Immature natural killer cell (primary cell): ENCODE results near the gene ABCB9. TPM values are rescaled to one million over a fixed set of nuclear protein-coding genes. Genes with fewer than 3 reads are reported as not detected.
"Not testable (repeated sequence)": the region's sequence is repeated elsewhere in the genome, so short reads cannot be mapped to it uniquely, and the experiment has no call there.

Source experiments
- DNase-seq, 3 donors: peaks; one replicate each; pipeline ENCODE4 v3.0.0; 2022; ENCODE audit warnings: mixed read lengths in 1 of 3
- H3K27ac Mint-ChIP-seq, 6 donors: one replicate each; pipeline ENCODE4 v1.8.0; 2020; ENCODE audit warnings: mixed read lengths in 6 of 6, mild to moderate bottlenecking in 5 of 6, inconsistent platforms in 4 of 6, moderate library complexity in 3 of 6
- H3K27me3 Mint-ChIP-seq, 3 donors: one replicate each; pipeline ENCODE4 v1.8.0; 2020 to 2021; ENCODE audit warnings: low read depth in 3 of 3, mild to moderate bottlenecking in 3 of 3, mixed read lengths in 3 of 3, moderate library complexity in 3 of 3, inconsistent platforms in 1 of 3
- H3K36me3 Mint-ChIP-seq, 3 donors: one replicate each; pipeline ENCODE4 v1.8.0; 2020; ENCODE audit warnings: mixed read lengths in 3 of 3, inconsistent platforms in 2 of 3, mild to moderate bottlenecking in 2 of 3
- H3K4me1 Mint-ChIP-seq, 2 donors: one replicate each; pipeline ENCODE4 v1.8.0; 2020; ENCODE audit warnings: inconsistent platforms in 2 of 2, mild to moderate bottlenecking in 2 of 2, mixed read lengths in 2 of 2, moderate library complexity in 1 of 2
- H3K4me3 Mint-ChIP-seq, 5 donors: one replicate each; pipeline ENCODE4 v1.8.0; 2020; ENCODE audit warnings: mild to moderate bottlenecking in 5 of 5, mixed read lengths in 5 of 5, inconsistent platforms in 3 of 5, moderate library complexity in 3 of 5
- H3K9me3 Mint-ChIP-seq, 6 donors: one replicate each; pipeline ENCODE4 v1.8.0; 2020; ENCODE audit warnings: mild to moderate bottlenecking in 6 of 6, mixed read lengths in 6 of 6, inconsistent platforms in 4 of 6, moderate library complexity in 3 of 6
- polyA plus RNA-seq, 3 donors: library from polyadenylated mRNA; unstranded; fragments of 300-500 nt; fragmentation: Illumina TruSeq; gene quantifications; one replicate each; pipeline ENCODE4 v1.2.3, GENCODE V29; 2021

Gene ABCB9
- polyA plus RNA-seq, 3 donors from 2014 or later, result 0.31 to 0.44 TPM; not detected in 1

GRCh38 chr12:122917507-122918121, 48.6 kb downstream of the ABCB9 start:
- Mint-ChIP-seq H3K4me3 (no peak overlapping the region), H3K27ac (no peak overlapping the region), H3K36me3 (no peaks in the 10 kb centered on the region), H3K27me3 (peaks cover 0 to 3% (median 2%) of the 10 kb centered on the region in 3 donors), H3K4me1 (no peaks in the 10 kb centered on the region), H3K9me3 (no peaks in the 10 kb centered on the region)
- no peak for DNase-seq

- Mint-ChIP-seq H3K4me1 (no peaks in the 10 kb centered on the region), H3K27me3 (peaks cover 0 to 6% (median 0%) of the 10 kb centered on the region in 3 donors), H3K27ac (peak overlapping the region in 1 of 6 donors; percentile 55), H3K4me3 (no peak overlapping the region), H3K36me3 (no peaks in the 10 kb centered on the region), H3K9me3 (no peaks in the 10 kb centered on the region)
- DNase-seq, result no peak
These were observed 56.6 kb downstream of the ABCB9 start for GRCh38 chr12:122909442-122910288.

GRCh38 chr12:122908915-122909314, 57.3 kb downstream of the ABCB9 start:
- Mint-ChIP-seq H3K27me3 (peaks cover 0 to 6% (median 0%) of the 10 kb centered on the region in 3 donors), H3K4me1 (peaks cover under 1 to 2% of the 10 kb centered on the region in 2 donors), H3K4me3 (no peak overlapping the region), H3K27ac (no peak overlapping the region), H3K9me3 (no peaks in the 10 kb centered on the region), H3K36me3 (no peaks in the 10 kb centered on the region)
- DNase-seq, result no peak

- not testable (repeated sequence) for H3K27me3 Mint-ChIP-seq, H3K4me3 Mint-ChIP-seq, H3K9me3 Mint-ChIP-seq, DNase-seq, H3K36me3 Mint-ChIP-seq
- peaks cover 31 to 34% of the 10 kb centered on the region in 2 donors for H3K4me1 Mint-ChIP-seq
- peak overlapping the region in 1 of 6 donors; percentile 56 for H3K27ac Mint-ChIP-seq
These were observed 61.0 kb downstream of the ABCB9 start for GRCh38 chr12:122905258-122905657.

GRCh38 chr12:122903693-122904034, 62.6 kb downstream of the ABCB9 start:
- H3K27me3 Mint-ChIP-seq, result peaks cover 4 to 9% (median 4%) of the 10 kb centered on the region in 3 donors
- no peak for DNase-seq
- H3K9me3 Mint-ChIP-seq, result no peaks in the 10 kb centered on the region
- no peaks in the 10 kb centered on the region for H3K36me3 Mint-ChIP-seq
- H3K4me3 Mint-ChIP-seq, result no peak overlapping the region
- H3K4me1 Mint-ChIP-seq, result peaks cover 47 to 50% of the 10 kb centered on the region in 2 donors
- peak overlapping the region in 4 of 6 donors; percentile 9 to 66 (median 42) for H3K27ac Mint-ChIP-seq

- H3K4me1 Mint-ChIP-seq, result peaks cover 53 to 56% of the 10 kb centered on the region in 2 donors
- H3K27me3 Mint-ChIP-seq, result peaks cover 4 to 12% (median 4%) of the 10 kb centered on the region in 3 donors
These were observed 63.2 kb downstream of the ABCB9 start for GRCh38 chr12:122902854-122903692.

GRCh38 chr12:122899887-122900286, 66.4 kb downstream of the ABCB9 start:
- Mint-ChIP-seq H3K27ac (peak overlapping the region; percentile 99 to 100 (median 100)), H3K4me1 (peaks cover 77 to 85% of the 10 kb centered on the region in 2 donors), H3K4me3 (peak overlapping the region; percentile 64 to 94 (median 86)), H3K36me3 (no peaks in the 10 kb centered on the region), H3K27me3 (peaks cover 21 to 41% (median 27%) of the 10 kb centered on the region in 3 donors), H3K9me3 (no peaks in the 10 kb centered on the region)
- DNase-seq, result peak in 1 of 3 donors; percentile 31

More at GRCh38 chr12:122902854-122903692, 63.2 kb downstream of the ABCB9 start:
- Mint-ChIP-seq H3K4me3 (peak overlapping the region in 2 of 5 donors; percentile 9 to 47), H3K9me3 (no peaks in the 10 kb centered on the region), H3K36me3 (no peaks in the 10 kb centered on the region), H3K27ac (peak overlapping the region; percentile 9 to 81 (median 65))
- no peak for DNase-seq

- H3K27me3 Mint-ChIP-seq, result peaks cover 21 to 46% (median 30%) of the 10 kb centered on the region in 3 donors
- peaks cover 91 to 97% of the 10 kb centered on the region in 2 donors for H3K4me1 Mint-ChIP-seq
- H3K4me3 Mint-ChIP-seq, result peak overlapping the region; percentile 94 to 99 (median 97)
- H3K36me3 Mint-ChIP-seq, result no peaks in the 10 kb centered on the region
- no peaks in the 10 kb centered on the region for H3K9me3 Mint-ChIP-seq
- DNase-seq, result no peak
- peak overlapping the region; percentile 99 to 100 (median 100) for H3K27ac Mint-ChIP-seq
These were observed 69.6 kb downstream of the ABCB9 start for GRCh38 chr12:122896662-122897061.

GRCh38 chr12:122895704-122896636, 70.3 kb downstream of the ABCB9 start, which contains the start of gene VPS37B:
VPS37B (minus strand) TSS chr12:122896124; CDS start chr12:122896062, 62 bp downstream.
- peaks cover 18 to 45% (median 26%) of the 10 kb centered on the region in 3 donors for H3K27me3 Mint-ChIP-seq
- peak within 1 kb of the TSS; percentile 99 to 100 (median 100) for H3K27ac Mint-ChIP-seq
- H3K9me3 Mint-ChIP-seq, result no peaks in the 10 kb centered on the region
- H3K4me3 Mint-ChIP-seq, result peak within 1 kb of the TSS; percentile 94 to 99 (median 97)
- H3K36me3 Mint-ChIP-seq, result no peaks in the 10 kb centered on the region
- DNase-seq, result peak; percentile 96 to 98 (median 97)
- H3K4me1 Mint-ChIP-seq, result peaks cover 91 to 97% of the 10 kb centered on the region in 2 donors

- Mint-ChIP-seq H3K27me3 (peaks cover 18 to 49% (median 26%) of the 10 kb centered on the region in 3 donors), H3K4me3 (peak overlapping the region; percentile 94 to 99 (median 97)), H3K27ac (peak overlapping the region; percentile 99 to 100 (median 100)), H3K9me3 (no peaks in the 10 kb centered on the region), H3K4me1 (peaks cover 91 to 97% of the 10 kb centered on the region in 2 donors), H3K36me3 (no peaks in the 10 kb centered on the region)
- no peak for DNase-seq
These were observed 71.0 kb downstream of the ABCB9 start for GRCh38 chr12:122895320-122895703.

GRCh38 chr12:122894193-122895121, 71.8 kb downstream of the ABCB9 start:
- Mint-ChIP-seq H3K27me3 (peaks cover 18 to 47% (median 31%) of the 10 kb centered on the region in 3 donors), H3K36me3 (no peaks in the 10 kb centered on the region), H3K4me1 (peaks cover 91 to 97% of the 10 kb centered on the region in 2 donors), H3K4me3 (peak overlapping the region; percentile 94 to 99 (median 97)), H3K27ac (peak overlapping the region; percentile 99 to 100 (median 100)), H3K9me3 (no peaks in the 10 kb centered on the region)
- DNase-seq, result peak; percentile 51 to 63 (median 56)
